ENCODE results near the gene LRRC56. TPM values are rescaled to one million over a fixed set of nuclear protein-coding genes. Genes with fewer than 3 reads are reported as not detected.
A peak's percentile ranks its signal among the peaks of the same experiment; 100 is the strongest.

Gene LRRC56
- polyA plus RNA-seq, 1 experiment, result 1.5 TPM

DNA sequence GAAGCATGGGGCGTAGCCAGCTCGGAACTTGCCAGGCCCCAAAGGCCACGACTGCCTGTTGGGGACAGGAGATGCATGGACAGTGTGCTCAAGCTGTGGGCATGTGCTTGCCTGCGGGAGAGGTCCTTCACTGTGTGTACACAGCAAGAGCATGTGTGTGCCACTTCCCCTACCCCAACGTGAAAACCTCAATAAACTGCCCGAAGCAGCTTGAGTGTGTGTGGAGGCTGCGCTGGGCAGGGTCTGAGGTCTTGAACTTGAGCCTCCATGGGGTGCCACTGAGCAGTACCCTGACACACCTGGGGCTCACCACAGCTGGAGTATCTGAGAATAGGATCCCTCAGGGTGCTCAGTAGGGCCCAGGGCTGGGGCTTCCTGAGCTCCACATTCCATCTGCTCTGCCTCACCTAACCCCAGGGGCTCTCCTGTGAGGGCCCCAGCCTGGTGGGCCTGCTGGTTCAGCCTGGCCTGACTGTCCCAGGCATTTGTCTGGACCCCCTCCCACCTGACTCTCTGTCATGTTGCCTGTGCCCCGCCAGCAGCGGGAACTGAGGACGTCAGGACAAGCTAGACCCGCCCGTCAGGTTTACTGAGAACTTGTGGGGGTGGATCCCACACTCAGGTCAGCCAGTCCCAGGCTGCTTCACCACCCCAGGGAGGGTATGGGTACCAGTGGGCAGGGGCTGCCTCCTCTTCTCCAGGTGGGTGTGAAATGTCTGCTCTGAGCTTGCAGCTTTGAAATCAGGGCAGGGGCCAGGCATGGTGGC is 26.7 kb downstream of the LRRC56 start:
- CTCF ChIA-PET, result interaction anchor here (1.2 to 3.1 kb wide), 3 partner anchors 9 to 164 kb away, joined by 4 to 13 read pairs (median 5); no protein-coding TSS in a partner anchor
- POLR2A ChIA-PET, result interaction anchor here (0.6 to 3.2 kb wide), 3 partner anchors 11 to 227 kb away, joined by 3 to 20 read pairs (median 3); partner anchors contain the start of genes DEAF1 and PHRF1
- TF ChIP-seq, protein P1, sequence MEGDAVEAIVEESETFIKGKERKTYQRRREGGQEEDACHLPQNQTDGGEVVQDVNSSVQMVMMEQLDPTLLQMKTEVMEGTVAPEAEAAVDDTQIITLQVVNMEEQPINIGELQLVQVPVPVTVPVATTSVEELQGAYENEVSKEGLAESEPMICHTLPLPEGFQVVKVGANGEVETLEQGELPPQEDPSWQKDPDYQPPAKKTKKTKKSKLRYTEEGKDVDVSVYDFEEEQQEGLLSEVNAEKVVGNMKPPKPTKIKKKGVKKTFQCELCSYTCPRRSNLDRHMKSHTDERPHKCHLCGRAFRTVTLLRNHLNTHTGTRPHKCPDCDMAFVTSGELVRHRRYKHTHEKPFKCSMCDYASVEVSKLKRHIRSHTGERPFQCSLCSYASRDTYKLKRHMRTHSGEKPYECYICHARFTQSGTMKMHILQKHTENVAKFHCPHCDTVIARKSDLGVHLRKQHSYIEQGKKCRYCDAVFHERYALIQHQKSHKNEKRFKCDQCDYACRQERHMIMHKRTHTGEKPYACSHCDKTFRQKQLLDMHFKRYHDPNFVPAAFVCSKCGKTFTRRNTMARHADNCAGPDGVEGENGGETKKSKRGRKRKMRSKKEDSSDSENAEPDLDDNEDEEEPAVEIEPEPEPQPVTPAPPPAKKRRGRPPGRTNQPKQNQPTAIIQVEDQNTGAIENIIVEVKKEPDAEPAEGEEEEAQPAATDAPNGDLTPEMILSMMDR (IDR thresholded peaks at IDR 0.05; ENCODE audit: insufficient read depth, low read depth, low read length), result no peak

GRCh38 chr11:565921-566509 is 28.7 kb downstream of the LRRC56 start:
- TF ChIP-seq, protein P1 (IDR thresholded peaks at IDR 0.05; ENCODE audit: insufficient read depth, low read depth, low read length), result no peak
- ChIA-PET POLR2A (interaction anchor here (3.2 kb wide), 1 partner anchor 9 kb away, joined by 20 read pairs; the partner anchor contains the start of gene PHRF1), CTCF (interaction anchor here (0.9 to 3.1 kb wide), 4 partner anchors 9 to 21 kb away, joined by 3 to 13 read pairs (median 4); no protein-coding TSS in a partner anchor)
- DNase-seq (ENCODE audit: low read depth), result no peak
- no peak overlapping the region for H3K4me3 ChIP-seq (ENCODE audit: low read depth, low read length)
- peaks cover 22% of the 10 kb centered on the region for H3K36me3 ChIP-seq (ENCODE audit: control insufficient read depth, insufficient read depth, low read length)
- no peaks in the 10 kb centered on the region for H3K27me3 ChIP-seq (ENCODE audit: control insufficient read depth, insufficient read depth, low read length)

More for the DNA sequence above, 26.7 kb downstream of the LRRC56 start:
- Histone ChIP-seq H3K27me3 (ENCODE audit: control insufficient read depth, insufficient read depth, low read length) (no peaks in the 10 kb centered on the region), H3K4me3 (ENCODE audit: low read depth, low read length) (no peak overlapping the region), H3K36me3 (ENCODE audit: control insufficient read depth, insufficient read depth, low read length) (peaks cover 22% of the 10 kb centered on the region)
- DNase-seq (ENCODE audit: low read depth), result no peak

- POLR2A ChIA-PET, result interaction anchor here (0.6 kb wide), 1 partner anchor 19 kb away, joined by 4 read pairs; no protein-coding TSS in a partner anchor
- TF ChIP-seq, protein P1 (IDR thresholded peaks at IDR 0.05; ENCODE audit: insufficient read depth, low read depth, low read length), result no peak
- peaks cover 22% of the 10 kb centered on the region for H3K36me3 ChIP-seq (ENCODE audit: control insufficient read depth, insufficient read depth, low read length)
- peak overlapping the region; percentile 99 for H3K4me3 ChIP-seq (ENCODE audit: low read depth, low read length)
- CTCF ChIA-PET, result interaction anchor here (0.6 to 1.3 kb wide), 4 partner anchors 10 to 160 kb away, joined by 3 to 4 read pairs (median 3); no protein-coding TSS in a partner anchor
- no peaks in the 10 kb centered on the region for H3K27me3 ChIP-seq (ENCODE audit: control insufficient read depth, insufficient read depth, low read length)
- DNase-seq (ENCODE audit: low read depth), result no peak
These were observed 29.8 kb downstream of the LRRC56 start for GRCh38 chr11:567011-567628.

DNA sequence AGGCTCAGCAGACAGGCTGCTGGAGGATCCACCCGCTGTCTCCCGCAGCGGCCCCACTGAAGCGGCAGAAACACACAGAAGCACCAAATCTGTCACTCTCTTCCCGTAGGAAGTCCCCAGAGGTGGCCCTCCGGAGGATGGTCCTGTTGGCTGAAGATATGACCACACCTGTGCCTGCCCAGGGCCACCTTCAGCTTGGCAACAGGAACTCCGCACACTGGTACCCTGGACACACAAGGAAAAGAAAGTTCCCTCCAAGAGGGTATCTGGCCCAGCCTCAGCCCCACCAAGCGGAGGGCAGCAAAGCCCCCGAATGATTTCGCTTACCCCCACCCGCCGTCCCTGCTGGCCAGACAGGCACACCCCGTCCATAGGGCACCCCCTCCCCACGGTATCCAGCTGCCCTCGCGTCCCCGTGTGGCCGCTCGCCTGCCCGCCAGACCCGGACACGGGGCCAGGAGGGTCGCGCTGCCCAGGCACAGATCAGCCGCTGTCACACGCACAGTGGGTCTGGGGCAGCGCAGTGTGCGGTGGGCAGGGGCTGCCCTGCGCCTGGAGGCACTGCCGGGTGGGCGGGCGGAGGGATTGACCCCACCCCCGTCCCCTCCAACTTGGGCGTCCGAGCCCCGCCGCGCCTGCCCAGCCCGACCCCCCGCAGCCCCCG is 30.4 kb downstream of the LRRC56 start:
- ChIA-PET CTCF (interaction anchor here (0.6 to 1.6 kb wide), 4 partner anchors 11 to 159 kb away, joined by 3 to 5 read pairs (median 4); partner anchors contain the start of gene HRAS), POLR2A (interaction anchor here (0.6 kb wide), 1 partner anchor 20 kb away, joined by 4 read pairs; no protein-coding TSS in a partner anchor)
- DNase-seq (ENCODE audit: low read depth), result no peak
- H3K27me3 ChIP-seq (ENCODE audit: control insufficient read depth, insufficient read depth, low read length), result no peaks in the 10 kb centered on the region
- H3K4me3 ChIP-seq (ENCODE audit: low read depth, low read length), result peak overlapping the region; percentile 99
- TF ChIP-seq, protein P1 (IDR thresholded peaks at IDR 0.05; ENCODE audit: insufficient read depth, low read depth, low read length), result no peak
- peaks cover 21% of the 10 kb centered on the region for H3K36me3 ChIP-seq (ENCODE audit: control insufficient read depth, insufficient read depth, low read length)

All from BJ (cell line).